Upper lobe of left lung (tissue), 4 donors: ENCODE measurements around the gene XRCC1.

Source experiments
- CTCF ChIP-seq, 6 experiments: fragments of 450-650 bp in 4 of 6; fragments of 200-600 bp in 2 of 6; sonication (generic) in 2 of 6; IDR thresholded peaks; one replicate each; pipeline ENCODE4 v1.5.1; 2016 to 2019; ENCODE audit warnings: antibody characterized with exemption in 6 of 6
- POLR2A ChIP-seq, 4 donors: fragments of 450-650 bp; IDR thresholded peaks; one replicate each; pipeline ENCODE4 v1.5.1; 2016 to 2017; ENCODE audit warnings: antibody characterized with exemption in 4 of 4, mild to moderate bottlenecking in 2 of 4
- POLR2AphosphoS5 ChIP-seq, 2 donors: sonication (generic); formaldehyde crosslinking; IDR thresholded peaks; one replicate each; pipeline ENCODE4 v1.5.1; 2017; ENCODE audit warnings: antibody characterized with exemption in 2 of 2

- TF ChIP-seq POLR2AphosphoS5 (IDR thresholded peaks at IDR 0.05), result no peak
- TF ChIP-seq CTCF (IDR thresholded peaks at IDR 0.05), result no peak
- no peak for TF ChIP-seq POLR2A (IDR thresholded peaks at IDR 0.05)
Observed at GRCh38 chr19:43499042-43499441, 76.3 kb downstream of the XRCC1 start.
